SK-N-SH (cell line): ENCODE data around the gene IGF2.

ENCODE experiments used
- CTCF ChIP-seq: fragments of 200-600 bp; sonication (generic); IDR thresholded peaks from 2 replicates; pipeline ENCODE4 v1.6.1; 2017; ENCODE audit warnings: antibody characterized with exemption, mild to moderate bottlenecking, moderate library complexity
- JUND ChIP-seq: IDR thresholded peaks from 2 replicates; pipeline ENCODE4 v1.4.0; 2012
- MAX ChIP-seq: IDR thresholded peaks from 2 replicates; pipeline ENCODE4 v1.4.0; 2012; ENCODE audit warnings: low read depth
- PBX3 ChIP-seq: IDR thresholded peaks from 2 replicates; pipeline ENCODE4; 2012
- RAD21 ChIP-seq: IDR thresholded peaks from 2 replicates; pipeline ENCODE4 v1.6.1; 2012; ENCODE audit warnings: mild to moderate bottlenecking, low read length
- RXRA ChIP-seq: IDR thresholded peaks from 2 replicates; pipeline ENCODE4 v1.4.0; 2012; ENCODE audit warnings: low read depth, mild to moderate bottlenecking, borderline replicate concordance
- TAF1 ChIP-seq: IDR thresholded peaks from 2 replicates; pipeline ENCODE4 v1.6.1; 2012; ENCODE audit warnings: low read depth, mild to moderate bottlenecking, low read length, moderate library complexity, borderline replicate concordance

- TF ChIP-seq RXRA (no peak), RAD21 (no peak), MAX (no peak), CTCF (no peak), PBX3 (no peak), JUND (no peak), TAF1 (no peak)
These were observed 30.7 kb upstream of the IGF2 start for GRCh38 chr11:2169626-2170570.
